ENCODE data around the gene GPR155. TPM values are rescaled to one million over a fixed set of nuclear protein-coding genes. Genes with fewer than 3 reads are reported as not detected.

The GPR155 gene
- polyA plus RNA-seq, 1 donor (not counting 4 experiments of a cell fraction or from before 2014, with no cell fraction given) = 15.7 TPM

- no peaks in the 10 kb centered on the region for H3K9me1 ChIP-seq (ENCODE audit: control insufficient read depth, extremely low read depth, insufficient read depth, low read length)
- H3K4me2 ChIP-seq (ENCODE audit: control insufficient read depth, extremely low read depth, insufficient read depth, low read depth, low read length) = no peak overlapping the region
- dilution Hi-C loops (cut with MboI; ENCODE audit: extremely low pct_ligation_motif_present, low sequenced_read_pairs) = no loop called here
- no peaks in the 10 kb centered on the region for H3K36me3 ChIP-seq (ENCODE audit: control insufficient read depth in 2 of 2, extremely low read depth in 1 of 2, insufficient read depth in 2 of 2, low read length in 2 of 2)
- no peaks in the 10 kb centered on the region for H3K9me3 ChIP-seq (ENCODE audit: control insufficient read depth, low read depth, low read length)
- H2AFZ ChIP-seq (ENCODE audit: control insufficient read depth, low read length) = no peak overlapping the region
- H3K4me3 ChIP-seq (ENCODE audit: control insufficient read depth in 2 of 3, extremely low read depth in 1 of 3, insufficient read depth in 2 of 3, low read depth in 1 of 3, low read length in 3 of 3) = no peak overlapping the region
- H3K27ac ChIP-seq (ENCODE audit: control insufficient read depth, insufficient read depth, low read length) = no peak overlapping the region
- H4K20me1 ChIP-seq (ENCODE audit: control insufficient read depth, extremely low read depth, insufficient read depth, low read length) = no peaks in the 10 kb centered on the region
- H3K9ac ChIP-seq (ENCODE audit: control insufficient read depth, extremely low read depth, insufficient read depth, low read length) = no peak overlapping the region
- TF ChIP-seq EZH2 (IDR thresholded peaks at IDR 0.05; ENCODE audit: low read length) (no peak), CTCF (optimal IDR thresholded peaks at IDR 0.05 in 1 of 3, IDR thresholded peaks at IDR 0.05 in 1 of 3, conservative IDR thresholded peaks at IDR 0.05 in 1 of 3; ENCODE audit: extremely low read depth in 1 of 3, insufficient read depth in 2 of 3, low read length in 3 of 3) (no peak)
- FAIRE-seq (no peak), DNase-seq (ENCODE audit: low read depth, low spot score) (no peak)
- no peaks in the 10 kb centered on the region for H3K4me1 ChIP-seq (ENCODE audit: control insufficient read depth, extremely low read depth, insufficient read depth, low read length)
- H3K79me2 ChIP-seq (ENCODE audit: control insufficient read depth, insufficient read depth, low read length) = no peaks in the 10 kb centered on the region
- H3K27me3 ChIP-seq (ENCODE audit: control insufficient read depth, extremely low read depth, insufficient read depth, low read length) = no peaks in the 10 kb centered on the region
Measured at GRCh38 chr2:174449033-174449432, 37.8 kb downstream of the GPR155 start.

- Histone ChIP-seq H3K4me3 (ENCODE audit: control insufficient read depth in 2 of 3, extremely low read depth in 1 of 3, insufficient read depth in 2 of 3, low read depth in 1 of 3, low read length in 3 of 3) (no peak overlapping the region), H3K4me2 (ENCODE audit: control insufficient read depth, extremely low read depth, insufficient read depth, low read depth, low read length) (no peak overlapping the region), H3K36me3 (ENCODE audit: control insufficient read depth in 2 of 2, extremely low read depth in 1 of 2, insufficient read depth in 2 of 2, low read length in 2 of 2) (no peaks in the 10 kb centered on the region), H3K9me1 (ENCODE audit: control insufficient read depth, extremely low read depth, insufficient read depth, low read length) (no peaks in the 10 kb centered on the region), H3K9ac (ENCODE audit: control insufficient read depth, extremely low read depth, insufficient read depth, low read length) (no peak overlapping the region), H4K20me1 (ENCODE audit: control insufficient read depth, extremely low read depth, insufficient read depth, low read length) (no peaks in the 10 kb centered on the region), H3K27ac (ENCODE audit: control insufficient read depth, insufficient read depth, low read length) (no peak overlapping the region), H2AFZ (ENCODE audit: control insufficient read depth, low read length) (no peak overlapping the region), H3K27me3 (ENCODE audit: control insufficient read depth, extremely low read depth, insufficient read depth, low read length) (no peaks in the 10 kb centered on the region), H3K9me3 (ENCODE audit: control insufficient read depth, low read depth, low read length) (no peaks in the 10 kb centered on the region), H3K79me2 (ENCODE audit: control insufficient read depth, insufficient read depth, low read length) (no peaks in the 10 kb centered on the region), H3K4me1 (ENCODE audit: control insufficient read depth, extremely low read depth, insufficient read depth, low read length) (peaks cover 10% of the 10 kb centered on the region)
- FAIRE-seq (no peak), DNase-seq (ENCODE audit: low read depth, low spot score) (no peak)
- dilution Hi-C loops (cut with MboI; ENCODE audit: extremely low pct_ligation_motif_present, low sequenced_read_pairs) = no loop called here
- TF ChIP-seq EZH2 (IDR thresholded peaks at IDR 0.05; ENCODE audit: low read length) (no peak), CTCF (optimal IDR thresholded peaks at IDR 0.05 in 1 of 3, IDR thresholded peaks at IDR 0.05 in 1 of 3, conservative IDR thresholded peaks at IDR 0.05 in 1 of 3; ENCODE audit: extremely low read depth in 1 of 3, insufficient read depth in 2 of 3, low read length in 3 of 3) (no peak)
Measured at GRCh38 chr2:174446531-174446930, 40.3 kb downstream of the GPR155 start.

Measured in keratinocyte (primary cell).